Measurements from ENCODE around the gene SELP. TPM values are rescaled to one million over a fixed set of nuclear protein-coding genes. Genes with fewer than 3 reads are reported as not detected.

SELP gene
- total and polyA plus RNA-seq, 4 experiments from 2014 or later, result 1.4 to 2.2 (median 1.9) TPM; not detected in 1

Other genes with a start within 250 kb of the SELP start
- under 1 TPM in 1 of 2 experiments, not detected in 1; 0.17 TPM for gene CCDC181, start 202.7 kb downstream of the SELP start, total RNA-seq
- not detected for gene CCDC181, start 202.7 kb downstream of the SELP start, polyA plus RNA-seq
- gene SLC19A2, start 144.2 kb downstream of the SELP start, total RNA-seq, result 1 to 10 TPM; 4.1 to 4.5 TPM
- 1 to 10 TPM in 1 of 2 donors, under 1 TPM in 1; 0.41 to 1.0 TPM for gene SLC19A2, start 144.2 kb downstream of the SELP start, polyA plus RNA-seq
- 1 to 10 TPM; 4.9 to 6.1 TPM for gene F5, start 43.6 kb downstream of the SELP start, total RNA-seq
- 1 to 10 TPM; 1.4 to 3.3 TPM for gene F5, start 43.6 kb downstream of the SELP start, polyA plus RNA-seq
- gene SELL, start 81.5 kb upstream of the SELP start, total RNA-seq, result 100 to 1,000 TPM; 378 to 396 TPM
- gene SELL, start 81.5 kb upstream of the SELP start, polyA plus RNA-seq, result 1,000 to 10,000 TPM in 1 of 2 donors, 100 to 1,000 TPM in 1; 876 to 1,603 TPM
- not detected for gene SELE, start 104.0 kb upstream of the SELP start, total RNA-seq
- not detected for gene SELE, start 104.0 kb upstream of the SELP start, polyA plus RNA-seq
- 10 to 100 TPM; 21.0 to 23.8 TPM for gene METTL18, start 164.8 kb upstream of the SELP start, total RNA-seq
- 10 to 100 TPM; 16.9 to 31.0 TPM for gene METTL18, start 164.8 kb upstream of the SELP start, polyA plus RNA-seq